IMR-90 (cell line): ENCODE data around the gene CPSF7. TPM values are rescaled to one million over a fixed set of nuclear protein-coding genes. Genes with fewer than 3 reads are reported as not detected.

Source experiments
- ATAC-seq: fragments of 200-7000 bp; cut with Tn5 transposase; 2 replicates; pipeline ENCODE4 v1.9.1; 2020; ENCODE audit warnings: low read depth, mild to moderate bottlenecking, moderate library complexity
- BruUV-seq: library from RNA; stranded (reverse); fragments of 400-500 nt; replicated peaks from 2 replicates; lab custom pipeline; 2021; lab: Mats Ljungman, UMichigan
- CTCF ChIA-PET: fragments of 300-600 bp; formaldehyde crosslinking; extraction: SDS; loops from one replicate; lab custom pipeline; 2021; ENCODE audit warnings: antibody characterized with exemption; lab: Yijun Ruan, JAX
- POLR2A ChIA-PET: fragments of 300-600 bp; sonication (Branson Sonifier 250); formaldehyde crosslinking; loops from one replicate; lab custom pipeline; 2022; ENCODE audit warnings: antibody characterized with exemption; ENCODE audit not compliant: unreplicated experiment; lab: Charles Lee
- DNase-seq: peaks from one replicate; pipeline ENCODE4 v3.0.0; 2013
- H2AFZ ChIP-seq: replicated peaks from 2 replicates; pipeline ENCODE3; 2013; ENCODE audit warnings: low read length, mild to moderate bottlenecking; ENCODE audit not compliant: poor library complexity
- H2AK5ac ChIP-seq: 2 replicates; pipeline ENCODE4 v1.6.1; 2013; ENCODE audit warnings: low read depth, low read length, inconsistent platforms
- H2AK9ac ChIP-seq: replicated peaks from 2 replicates; pipeline ENCODE3; 2013; ENCODE audit warnings: mild to moderate bottlenecking, low read depth, low read length, moderate library complexity; ENCODE audit not compliant: poor library complexity
- H2BK120ac ChIP-seq: 2 replicates; pipeline ENCODE4 v1.6.1; 2013; ENCODE audit warnings: low read depth, low read length, inconsistent platforms
- H2BK15ac ChIP-seq: 3 replicates; pipeline ENCODE4 v1.6.1; 2013; ENCODE audit warnings: low read depth, low read length, inconsistent platforms
- H2BK20ac ChIP-seq: 2 replicates; pipeline ENCODE4 v1.6.1; 2013; ENCODE audit warnings: low read depth, mild to moderate bottlenecking, inconsistent platforms, low read length, moderate library complexity
- H2BK5ac ChIP-seq: 2 replicates; pipeline ENCODE4 v1.6.1; 2013; ENCODE audit warnings: mild to moderate bottlenecking, low read depth, low read length, inconsistent platforms; ENCODE audit not compliant: poor library complexity, severe bottlenecking
- H3K14ac ChIP-seq: replicated peaks from 2 replicates; pipeline ENCODE4 v1.6.1; 2013; ENCODE audit warnings: low read depth, low read length, inconsistent platforms
- H3K18ac ChIP-seq: 2 replicates; pipeline ENCODE4 v1.6.1; 2013; ENCODE audit warnings: low read depth, low read length, control low read depth
- H3K23ac ChIP-seq: 2 replicates; pipeline ENCODE4 v1.6.1; 2013; ENCODE audit warnings: low read depth, low read length, inconsistent platforms
- H3K27ac ChIP-seq: 2 replicates; pipeline ENCODE4 v1.5.1; 2013; ENCODE audit warnings: mild to moderate bottlenecking, control low read depth, low read length; ENCODE audit not compliant: insufficient read depth
- H3K27me3 ChIP-seq: 2 replicates; pipeline ENCODE4 v1.6.1; 2013; ENCODE audit warnings: low read length; ENCODE audit not compliant: control insufficient read depth, insufficient read depth
- H3K36me3 ChIP-seq: 2 replicates; pipeline ENCODE4 v1.6.1; 2013; ENCODE audit warnings: low read length, mixed read lengths; ENCODE audit not compliant: control insufficient read depth, insufficient read depth
- H3K4ac ChIP-seq: 2 replicates; pipeline ENCODE4 v1.6.1; 2013; ENCODE audit warnings: low read depth, low read length, inconsistent platforms
- H3K4me1 ChIP-seq: 2 replicates; pipeline ENCODE4 v1.6.1; 2013; ENCODE audit warnings: low read length, mixed read lengths; ENCODE audit not compliant: control insufficient read depth, insufficient read depth
- H3K4me2 ChIP-seq: 2 replicates; pipeline ENCODE4 v1.6.1; 2013; ENCODE audit warnings: low read depth, mild to moderate bottlenecking, control low read depth, low read length, moderate library complexity
- H3K4me3 ChIP-seq: 2 replicates; pipeline ENCODE4 v1.5.1; 2013; ENCODE audit warnings: low read depth, mild to moderate bottlenecking, control low read depth, low read length, moderate library complexity; ENCODE audit not compliant: insufficient read depth
- H3K56ac ChIP-seq: 2 replicates; pipeline ENCODE4 v1.6.1; 2013; ENCODE audit warnings: low read length, inconsistent platforms; ENCODE audit not compliant: insufficient read depth; ENCODE audit errors: extremely low read depth
- H3K79me1 ChIP-seq, 2 experiments: 2 replicates each; pipeline ENCODE4 v1.6.1; 2013; ENCODE audit warnings: low read length in 2 of 2, inconsistent platforms in 1 of 2, low read depth in 1 of 2
- H3K9ac ChIP-seq: 2 replicates; pipeline ENCODE4 v1.6.1; 2013; ENCODE audit warnings: low read depth, low read length, control low read depth
- H3K9me1 ChIP-seq: 2 replicates; pipeline ENCODE4 v1.6.1; 2013; ENCODE audit warnings: low read length, inconsistent platforms; ENCODE audit not compliant: insufficient read depth
- H3K9me3 ChIP-seq: 2 replicates; pipeline ENCODE4 v1.6.1; 2013; ENCODE audit warnings: low read length; ENCODE audit not compliant: control insufficient read depth, insufficient read depth
- H4K20me1 ChIP-seq: 2 replicates; pipeline ENCODE4 v1.6.1; 2013; ENCODE audit warnings: low read length, inconsistent platforms; ENCODE audit not compliant: insufficient read depth
- H4K5ac ChIP-seq: 2 replicates; pipeline ENCODE4 v1.6.1; 2013; ENCODE audit warnings: mild to moderate bottlenecking, low read depth, low read length, control low read depth
- H4K8ac ChIP-seq, 2 experiments: 2 replicates each; pipeline ENCODE4 v1.6.1; 2013; ENCODE audit warnings: low read depth in 2 of 2, low read length in 2 of 2, control low read depth in 1 of 2, inconsistent platforms in 1 of 2
- H4K91ac ChIP-seq: 2 replicates; pipeline ENCODE4 v1.6.1; 2013; ENCODE audit warnings: low read depth, low read length, inconsistent platforms; ENCODE audit not compliant: insufficient read depth
- ELK1 ChIP-seq: fragments of 150-350 bp; IDR thresholded peaks from 2 replicates; pipeline ENCODE4 v1.6.1; 2016; ENCODE audit warnings: low read depth, mild to moderate bottlenecking, low read length, moderate library complexity, borderline replicate concordance
- FOS ChIP-seq: fragments of 150-350 bp; IDR thresholded peaks from 2 replicates; pipeline ENCODE4 v1.6.1; 2016; ENCODE audit warnings: low read depth, low read length
- MAZ ChIP-seq: IDR thresholded peaks from 2 replicates; pipeline ENCODE4 v1.6.1; 2012; ENCODE audit warnings: low read depth, mild to moderate bottlenecking, low read length, improper control_type of control experiment, moderate library complexity, borderline replicate concordance
- MXI1 ChIP-seq: IDR thresholded peaks from 2 replicates; pipeline ENCODE4 v1.6.1; 2012; ENCODE audit warnings: low read depth, mild to moderate bottlenecking, low read length, moderate library complexity, borderline replicate concordance
- RAD21 ChIP-seq: IDR thresholded peaks from 2 replicates; pipeline ENCODE4 v1.6.1; 2012; ENCODE audit warnings: low read length, improper control_type of control experiment
- RCOR1 ChIP-seq: IDR thresholded peaks from 2 replicates; pipeline ENCODE4 v1.6.1; 2012; ENCODE audit warnings: mild to moderate bottlenecking, low read length, improper control_type of control experiment; ENCODE audit not compliant: insufficient replicate concordance
- SMC3 ChIP-seq: fragments of 150-350 bp; IDR thresholded peaks from 2 replicates; pipeline ENCODE4 v1.6.1; 2016; ENCODE audit warnings: low read depth, mild to moderate bottlenecking, antibody characterized with exemption, low read length, moderate library complexity
- USF2 ChIP-seq: fragments of 150-350 bp; IDR thresholded peaks from 2 replicates; pipeline ENCODE4 v1.6.1; 2017; ENCODE audit warnings: mild to moderate bottlenecking, antibody characterized with exemption, low read length, low read depth
- WGBS, 2 experiments: methylation state at CpG; one replicate each; pipeline versions ENCODE4 v1.1.5 to v1.1.7; 2013; ENCODE audit warnings: missing lambda C conversion rate in 2 of 2; ENCODE audit not compliant: insufficient read length in 1 of 2; ENCODE audit errors: extremely low coverage in 2 of 2; 5-methylcytosine and 5-hydroxymethylcytosine counted together
- dilution Hi-C: fragments of 300-500 bp; cut with HindIII; formaldehyde crosslinking; loops from one replicate; pipeline ENCODE4 v1.14.3; 2018; ENCODE audit warnings: low sequenced_read_pairs; ENCODE audit not compliant: unreplicated experiment
- in situ Hi-C: fragments of 300-500 bp; cut with MboI; formaldehyde crosslinking; loops from 3 replicates; pipeline ENCODE4 v1.14.3; 2019; ENCODE audit warnings: low sequenced_read_pairs, inconsistent platforms, mixed read lengths
- intact Hi-C: fragments of 100-400 bp; cut with micrococcal nuclease; formaldehyde crosslinking; loops from 2 replicates; pipeline ENCODE4 v1.10.0; 2022
- polyA plus RNA-seq, 3 experiments: library from polyadenylated mRNA; depleted of rRNA; stranded (reverse); fragments of >200 nt; gene quantifications; 2 replicates each; pipeline ENCODE4 v1.2.3, GENCODE V29; 2012; ENCODE audit warnings: low replicate concordance in 1 of 3
- total RNA-seq: library from RNA; depleted of rRNA; stranded (reverse); fragments of >200 nt; gene quantifications from 2 replicates; pipeline ENCODE4 v1.2.3, GENCODE V29; 2012

Gene CPSF7
- total and polyA plus RNA-seq, 2 of the 4 experiments (the other 2 are of a cell fraction) = 9.5 to 55.2 TPM

- peaks cover 14% of the 10 kb centered on the region for H3K36me3 ChIP-seq
- no peaks in the 10 kb centered on the region for H3K27me3 ChIP-seq
- H2AK9ac ChIP-seq = no peak overlapping the region
- H2BK20ac ChIP-seq = no peak overlapping the region
- ATAC-seq = no peak
- no peak overlapping the region for H3K14ac ChIP-seq
- H3K4ac ChIP-seq = no peak overlapping the region
- H3K27ac ChIP-seq = no peak overlapping the region
- ChIA-PET POLR2A (interaction anchor here (0.6 kb wide), 1 partner anchor 232 kb away, joined by 5 read pairs; no protein-coding TSS in a partner anchor), CTCF (interaction anchor here (1.8 kb wide), 1 partner anchor 166 kb away, joined by 5 read pairs; no protein-coding TSS in a partner anchor)
- no peaks in the 10 kb centered on the region for H3K79me1 ChIP-seq
- no peak overlapping the region for H2AK5ac ChIP-seq
- H3K56ac ChIP-seq = no peak overlapping the region
- no peak overlapping the region for H4K5ac ChIP-seq
- peaks cover 2% of the 10 kb centered on the region; the same call in 1 of the 2 replicates for H3K9me3 ChIP-seq
- whole genome bisulfite sequencing, 2 experiments = no CpG with 5 or more reads among the region's 5 CpGs
- H3K9ac ChIP-seq = no peak overlapping the region
- no peak overlapping the region for H2AFZ ChIP-seq
- no peaks in the 10 kb centered on the region; the same call in 1 of the 2 replicates for H4K20me1 ChIP-seq
- no peak overlapping the region for H2BK15ac ChIP-seq
- no peaks in the 10 kb centered on the region for H3K4me1 ChIP-seq
- BruUV-seq = no TSS peak
- in situ Hi-C loops (no loop called here), intact Hi-C loops (no loop called here), dilution Hi-C loops (no loop called here)
- no peak overlapping the region for H4K91ac ChIP-seq
- no peak overlapping the region for H2BK120ac ChIP-seq
- no peak overlapping the region for H3K18ac ChIP-seq
- H4K8ac ChIP-seq = no peak overlapping the region
- no peak for TF ChIP-seq SMC3
- TF ChIP-seq MAZ = no peak
- TF ChIP-seq RCOR1 = no peak
- no peak for TF ChIP-seq RAD21
- no peak for TF ChIP-seq FOS
- TF ChIP-seq USF2 = no peak
- TF ChIP-seq MXI1 = no peak
- TF ChIP-seq ELK1 = no peak
- 0 out of 2 replicates have a peak, but pooled peaks cover 6% of the 10 kb centered on the region for H3K9me1 ChIP-seq
- H3K4me3 ChIP-seq = no peak overlapping the region
- H3K23ac ChIP-seq = no peak overlapping the region
- no peak overlapping the region for H3K4me2 ChIP-seq
- H2BK5ac ChIP-seq = no peak overlapping the region
- peak; percentile 10 for DNase-seq
Measured at GRCh38 chr11:61472282-61472681, 42.5 kb upstream of the CPSF7 start.
